Stimulated activated naive CD8-positive, alpha-beta T cell treated with anti-CD3 and anti-CD28 coated beads, Interleukin-15, amount 100 ng/mL, for 72 hours (primary cell): Measurements from ENCODE around the gene TPPP3.
A peak's percentile ranks its signal among the peaks of the same experiment; 100 is the strongest.

Source experiments
- ATAC-seq: fragments of 150-1000 bp; cut with Tn5 transposase; 2 replicates; pipeline ENCODE4 v1.10.0; 2021; ENCODE audit warnings: mild to moderate bottlenecking, moderate library complexity
- DNase-seq, 2 donors: peaks; one replicate each; pipeline ENCODE4 v3.0.0; 2021 to 2022
- H3K27ac Mint-ChIP-seq, 2 donors: one replicate each; pipeline ENCODE4 v1.8.0; 2022; ENCODE audit warnings: mild to moderate bottlenecking in 2 of 2, mixed read lengths in 2 of 2, moderate library complexity in 2 of 2
- H3K27me3 Mint-ChIP-seq: one replicate; pipeline ENCODE4 v1.8.0; 2022; ENCODE audit warnings: mixed read lengths
- H3K4me1 Mint-ChIP-seq: one replicate; pipeline ENCODE4 v1.8.0; 2022; ENCODE audit warnings: mild to moderate bottlenecking, mixed read lengths
- H3K4me3 Mint-ChIP-seq, 2 donors: one replicate each; pipeline ENCODE4 v1.8.0; 2022; ENCODE audit warnings: mild to moderate bottlenecking in 2 of 2, mixed read lengths in 2 of 2, moderate library complexity in 1 of 2
- H3K9me3 Mint-ChIP-seq, 2 donors: one replicate each; pipeline ENCODE4 v1.8.0; 2022; ENCODE audit warnings: mixed read lengths in 2 of 2

TPPP3 gene

GRCh38 chr16:67399749-67400704, 6.7 kb upstream of the TPPP3 start:
- H3K9me3 Mint-ChIP-seq, result no peaks in the 10 kb centered on the region
- H3K27ac Mint-ChIP-seq, result no peak overlapping the region
- no peak overlapping the region for H3K4me3 Mint-ChIP-seq
- ATAC-seq (no peak), DNase-seq (no peak)
- peaks cover 37% of the 10 kb centered on the region for H3K27me3 Mint-ChIP-seq
- H3K4me1 Mint-ChIP-seq, result peaks cover 12% of the 10 kb centered on the region

GRCh38 chr16:67399218-67399733, 6.0 kb upstream of the TPPP3 start:
- DNase-seq (peak; percentile 64 to 66), ATAC-seq (peak; percentile 82)
- peaks cover 44% of the 10 kb centered on the region for H3K27me3 Mint-ChIP-seq
- H3K27ac Mint-ChIP-seq, result no peak overlapping the region
- H3K4me1 Mint-ChIP-seq, result peaks cover 17% of the 10 kb centered on the region
- H3K9me3 Mint-ChIP-seq, result no peaks in the 10 kb centered on the region
- H3K4me3 Mint-ChIP-seq, result no peak overlapping the region

DNA sequence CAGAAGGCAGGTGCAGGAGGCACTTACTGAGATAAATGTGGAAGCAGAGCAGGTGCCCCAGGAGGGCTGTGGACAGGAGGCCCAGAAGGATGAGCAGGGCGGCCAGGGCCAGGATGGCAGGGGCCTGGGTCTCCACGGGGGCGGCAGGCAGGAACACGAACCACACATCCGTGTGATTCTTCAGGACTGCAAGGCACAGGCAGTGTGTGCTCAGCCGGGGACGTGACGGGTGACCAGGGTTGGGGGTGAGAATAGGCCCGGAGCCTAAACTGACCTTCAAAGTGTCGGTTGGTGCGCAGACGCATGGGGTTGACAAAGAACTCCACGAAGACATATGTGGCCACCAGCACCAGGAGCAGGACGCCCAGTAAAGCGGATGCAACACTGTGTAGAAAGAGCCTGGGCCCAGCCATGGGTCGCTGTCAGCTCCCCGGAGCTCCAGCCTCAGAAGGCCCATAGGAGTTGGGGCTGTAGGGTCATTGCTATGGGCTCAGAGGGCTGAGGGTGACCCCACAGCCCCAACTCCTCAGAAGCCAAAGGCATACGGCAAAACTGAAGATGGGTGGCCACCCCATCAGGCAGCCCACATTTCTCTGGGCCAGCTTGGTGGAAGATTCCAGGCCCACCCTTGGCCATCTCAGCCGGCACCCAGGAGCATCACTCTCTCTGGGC, 5.4 kb upstream of the TPPP3 start:
- Mint-ChIP-seq H3K27ac (peak overlapping the region in 1 of 2 donors; percentile 55), H3K27me3 (peaks cover 50% of the 10 kb centered on the region), H3K4me1 (peaks cover 23% of the 10 kb centered on the region), H3K4me3 (no peak overlapping the region), H3K9me3 (no peaks in the 10 kb centered on the region)
- DNase-seq (no peak), ATAC-seq (no peak)

- H3K4me3 Mint-ChIP-seq, result no peak overlapping the region
- peaks cover 27% of the 10 kb centered on the region for H3K4me1 Mint-ChIP-seq
- H3K9me3 Mint-ChIP-seq, result no peaks in the 10 kb centered on the region
- H3K27ac Mint-ChIP-seq, result peak overlapping the region in 1 of 2 donors; percentile 55
- no peak for ATAC-seq
- no peak for DNase-seq
- H3K27me3 Mint-ChIP-seq, result peaks cover 51% of the 10 kb centered on the region
Observed at GRCh38 chr16:67397812-67398545, 4.7 kb upstream of the TPPP3 start.

DNA sequence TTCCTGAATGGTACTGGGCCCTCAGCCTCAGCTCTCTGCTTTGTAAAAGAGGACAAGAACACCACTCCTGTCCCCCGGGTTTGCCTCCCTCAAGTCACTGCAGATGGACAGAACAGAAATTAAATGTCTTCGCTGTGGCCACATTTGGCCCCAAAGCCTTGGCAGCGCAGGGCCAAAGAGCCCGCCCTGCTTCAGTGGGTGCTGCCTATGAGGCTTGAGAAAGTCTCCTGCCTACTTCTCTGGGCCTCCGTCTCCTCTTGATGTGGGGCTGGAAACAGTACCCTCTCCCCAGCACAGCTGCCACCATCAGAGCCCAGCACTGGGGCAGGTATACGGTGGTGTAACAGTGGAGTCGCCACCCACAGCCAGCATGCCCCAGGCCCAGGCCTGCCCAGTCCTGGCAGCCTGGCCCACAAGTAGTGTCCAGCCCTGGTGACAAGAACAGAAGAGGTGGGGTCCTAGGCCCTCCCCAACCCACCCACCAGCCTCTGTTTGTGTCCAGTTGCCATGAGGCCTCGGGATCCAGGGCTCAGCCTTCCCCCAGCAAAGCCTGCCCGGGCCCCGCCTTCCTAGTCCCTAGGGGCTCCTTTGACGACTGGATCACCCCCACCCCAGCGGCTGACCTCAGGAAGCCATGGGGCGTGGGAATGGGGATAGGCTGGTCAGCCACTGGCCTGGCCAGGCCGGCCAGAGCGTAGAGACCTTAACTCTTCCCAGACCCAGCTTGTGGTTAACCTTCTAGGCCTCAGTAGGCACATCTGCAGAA, 3.9 kb upstream of the TPPP3 start:
- ATAC-seq (no peak), DNase-seq (no peak)
- H3K4me3 Mint-ChIP-seq, result no peak overlapping the region
- H3K4me1 Mint-ChIP-seq, result peaks cover 27% of the 10 kb centered on the region
- no peak overlapping the region for H3K27ac Mint-ChIP-seq
- H3K27me3 Mint-ChIP-seq, result peaks cover 51% of the 10 kb centered on the region
- H3K9me3 Mint-ChIP-seq, result no peaks in the 10 kb centered on the region

- H3K4me3 Mint-ChIP-seq, result no peak overlapping the region
- H3K9me3 Mint-ChIP-seq, result no peaks in the 10 kb centered on the region
- DNase-seq (no peak), ATAC-seq (no peak)
- H3K4me1 Mint-ChIP-seq, result peaks cover 27% of the 10 kb centered on the region
- H3K27me3 Mint-ChIP-seq, result peaks cover 55% of the 10 kb centered on the region
- no peak overlapping the region for H3K27ac Mint-ChIP-seq
Observed at GRCh38 chr16:67396159-67397035, 3.1 kb upstream of the TPPP3 start.

GRCh38 chr16:67395458-67396158, 2.3 kb upstream of the TPPP3 start:
- H3K27ac Mint-ChIP-seq, result no peak overlapping the region
- ATAC-seq, result no peak

DNA sequence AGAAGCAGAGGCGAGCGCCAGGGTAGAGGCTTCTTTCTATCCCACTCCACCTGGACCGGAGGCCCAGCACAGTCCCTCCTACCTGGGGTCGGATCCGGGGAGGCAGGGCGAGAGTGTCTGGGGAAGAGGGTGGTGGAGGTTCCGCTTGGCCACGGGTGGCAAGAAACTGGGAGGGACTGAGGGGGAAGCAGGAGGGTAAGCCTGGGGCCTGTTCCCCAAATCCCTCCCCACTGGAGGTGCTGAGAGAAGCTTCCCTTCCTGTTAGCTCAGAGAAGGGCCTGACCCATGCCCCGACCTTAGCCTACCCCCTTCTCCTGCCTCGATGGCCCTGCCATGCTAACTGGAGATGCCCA, 1.8 kb upstream of the TPPP3 start:
- ATAC-seq, result no peak
- no peak overlapping the region for H3K4me3 Mint-ChIP-seq
- peaks cover 27% of the 10 kb centered on the region for H3K4me1 Mint-ChIP-seq
- H3K9me3 Mint-ChIP-seq, result no peaks in the 10 kb centered on the region
- no peak for DNase-seq
- peaks cover 67% of the 10 kb centered on the region for H3K27me3 Mint-ChIP-seq
- no peak overlapping the region for H3K27ac Mint-ChIP-seq

More at GRCh38 chr16:67395458-67396158, 2.3 kb upstream of the TPPP3 start:
- Mint-ChIP-seq H3K4me3 (no peak overlapping the region), H3K27me3 (peaks cover 63% of the 10 kb centered on the region), H3K4me1 (peaks cover 27% of the 10 kb centered on the region), H3K9me3 (no peaks in the 10 kb centered on the region)
- no peak for DNase-seq

DNA sequence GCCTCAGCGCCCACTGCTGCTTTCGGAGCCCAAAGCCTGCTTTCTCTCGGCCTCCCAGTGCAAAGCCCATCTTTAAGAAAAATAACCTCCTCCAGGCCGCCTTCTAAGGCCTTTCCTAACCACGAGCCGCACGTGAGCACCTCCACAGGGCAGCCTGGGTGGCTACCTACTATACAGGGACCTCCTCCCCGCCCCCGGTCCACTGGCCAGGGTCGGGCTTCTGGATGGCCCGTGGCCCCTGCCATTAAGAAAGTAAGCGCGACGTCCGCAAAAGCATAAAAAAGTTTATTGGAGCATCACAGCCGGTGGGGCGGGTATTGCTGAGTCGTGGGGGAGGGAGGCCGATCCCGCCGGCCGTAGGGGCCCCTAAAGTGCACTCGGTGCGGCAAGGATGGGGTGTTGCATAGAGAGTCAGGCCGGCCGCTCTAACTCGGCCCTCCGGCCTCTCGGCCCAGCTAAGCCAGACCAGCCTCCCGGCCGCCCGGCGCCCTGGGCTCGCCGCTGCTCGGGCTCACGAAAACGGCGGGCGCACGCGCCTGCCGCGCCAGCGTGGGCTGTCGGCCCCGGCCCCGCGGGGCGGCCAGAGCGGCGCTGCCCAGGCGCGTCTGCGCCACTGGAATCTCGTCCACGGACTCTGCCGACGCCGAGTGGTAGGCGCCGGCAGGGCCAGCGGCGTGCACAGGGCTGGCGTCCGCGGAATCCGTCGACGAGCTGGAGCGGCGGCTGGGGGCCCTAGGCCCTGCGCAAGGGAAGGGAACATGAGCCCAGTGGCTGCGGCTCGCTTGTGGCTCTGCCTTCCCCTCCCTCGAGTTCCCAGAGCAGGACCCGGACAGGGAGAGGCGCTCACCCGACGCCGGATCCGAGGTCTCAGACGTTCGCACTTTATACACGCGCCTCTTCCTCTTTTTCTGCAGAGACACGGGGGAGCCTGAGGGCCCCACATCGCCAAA, 1.1 kb upstream of the TPPP3 start:
- no peak for ATAC-seq
- H3K4me3 Mint-ChIP-seq, result peak overlapping the region; percentile 79
- DNase-seq, result no peak
- no peak overlapping the region for H3K27ac Mint-ChIP-seq
- H3K9me3 Mint-ChIP-seq, result no peaks in the 10 kb centered on the region
- H3K27me3 Mint-ChIP-seq, result peaks cover 67% of the 10 kb centered on the region
- H3K4me1 Mint-ChIP-seq, result peaks cover 25% of the 10 kb centered on the region

- H3K27ac Mint-ChIP-seq, result no peak overlapping the region
- peak overlapping the region; percentile 79 for H3K4me3 Mint-ChIP-seq
- DNase-seq (no peak), ATAC-seq (peak; percentile 3)
- peaks cover 22% of the 10 kb centered on the region for H3K4me1 Mint-ChIP-seq
- no peaks in the 10 kb centered on the region for H3K9me3 Mint-ChIP-seq
- H3K27me3 Mint-ChIP-seq, result peaks cover 67% of the 10 kb centered on the region
Observed at GRCh38 chr16:67393788-67394154, 473 bp upstream of the TPPP3 start.

GRCh38 chr16:67392301-67393059, 818 bp downstream of the TPPP3 start:
- H3K27me3 Mint-ChIP-seq, result peaks cover 59% of the 10 kb centered on the region

More at GRCh38 chr16:67392301-67393059, 818 bp downstream of the TPPP3 start:
- Mint-ChIP-seq H3K4me3 (no peak overlapping the region), H3K9me3 (no peaks in the 10 kb centered on the region), H3K27ac (peak overlapping the region; percentile 27 to 48), H3K4me1 (peaks cover 22% of the 10 kb centered on the region)
- DNase-seq, result no peak
- ATAC-seq, result no peak
